OCI-LY1 (cell line): ENCODE results near the gene SH3YL1.

Experiments
- EZH2 ChIP-seq: fragments of 200-600 bp; sonication (generic), shearing (Covaris generic); IDR thresholded peaks from 2 replicates; pipeline ENCODE4 v1.8.0; 2017; ENCODE audit warnings: borderline replicate concordance, mixed run types, mild to moderate bottlenecking, antibody characterized with exemption, low read length, moderate library complexity, mixed read lengths
- TF ChIP-seq, protein P1 (sequence below): fragments of 200-600 bp; sonication (generic), shearing (Covaris generic); IDR thresholded peaks from 2 replicates; pipeline ENCODE4 v1.5.1; 2017; ENCODE audit warnings: mild to moderate bottlenecking, antibody characterized with exemption, low read length, moderate library complexity, mixed read lengths

DNA sequence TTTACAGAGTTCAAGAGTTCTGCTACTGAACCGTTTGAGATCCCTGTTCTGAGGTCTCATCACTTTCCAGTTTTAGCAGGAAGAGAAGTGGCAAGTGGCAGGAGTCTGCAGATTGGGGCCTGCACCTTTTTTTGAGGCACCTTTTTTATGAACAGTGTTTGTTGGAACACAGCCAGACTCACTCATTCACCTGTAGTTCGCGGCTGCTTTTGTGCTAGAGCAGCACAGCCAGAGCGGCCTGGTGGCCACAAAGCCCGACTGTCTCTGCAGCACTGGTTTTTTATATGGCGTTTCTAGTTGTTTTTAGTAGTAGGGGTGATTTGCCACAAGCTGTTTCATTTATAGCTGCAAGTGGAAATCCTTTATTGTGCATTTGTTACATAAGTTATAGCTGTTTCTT lies 9.5 kb upstream of the SH3YL1 start:
- TF ChIP-seq, protein P1, sequence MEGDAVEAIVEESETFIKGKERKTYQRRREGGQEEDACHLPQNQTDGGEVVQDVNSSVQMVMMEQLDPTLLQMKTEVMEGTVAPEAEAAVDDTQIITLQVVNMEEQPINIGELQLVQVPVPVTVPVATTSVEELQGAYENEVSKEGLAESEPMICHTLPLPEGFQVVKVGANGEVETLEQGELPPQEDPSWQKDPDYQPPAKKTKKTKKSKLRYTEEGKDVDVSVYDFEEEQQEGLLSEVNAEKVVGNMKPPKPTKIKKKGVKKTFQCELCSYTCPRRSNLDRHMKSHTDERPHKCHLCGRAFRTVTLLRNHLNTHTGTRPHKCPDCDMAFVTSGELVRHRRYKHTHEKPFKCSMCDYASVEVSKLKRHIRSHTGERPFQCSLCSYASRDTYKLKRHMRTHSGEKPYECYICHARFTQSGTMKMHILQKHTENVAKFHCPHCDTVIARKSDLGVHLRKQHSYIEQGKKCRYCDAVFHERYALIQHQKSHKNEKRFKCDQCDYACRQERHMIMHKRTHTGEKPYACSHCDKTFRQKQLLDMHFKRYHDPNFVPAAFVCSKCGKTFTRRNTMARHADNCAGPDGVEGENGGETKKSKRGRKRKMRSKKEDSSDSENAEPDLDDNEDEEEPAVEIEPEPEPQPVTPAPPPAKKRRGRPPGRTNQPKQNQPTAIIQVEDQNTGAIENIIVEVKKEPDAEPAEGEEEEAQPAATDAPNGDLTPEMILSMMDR, result no peak
- no peak for TF ChIP-seq EZH2
